Endothelial cell of umbilical vein (primary cell): ENCODE data around the gene KCNE3. TPM values are rescaled to one million over a fixed set of nuclear protein-coding genes. Genes with fewer than 3 reads are reported as not detected.

ENCODE experiments used
- BruUV-seq: library from RNA; stranded (reverse); fragments of 400-500 nt; replicated peaks from 2 replicates; lab custom pipeline; 2021; lab: Mats Ljungman, UMichigan
- CTCF ChIA-PET: fragments of 300-600, 350-600 bp; sonication (Branson Sonifier 250); formaldehyde crosslinking; loops from one replicate; lab custom pipeline; 2021; ENCODE audit warnings: antibody characterized with exemption, inconsistent platforms; lab: Charles Lee
- POLR2A ChIA-PET: fragments of 300-600, 350-600 bp; sonication (Branson Sonifier 250); formaldehyde crosslinking; loops from one replicate; lab custom pipeline; 2021; ENCODE audit warnings: antibody characterized with exemption, inconsistent platforms; lab: Charles Lee
- DNase-seq: peaks from one replicate; pipeline ENCODE4 v3.0.0-alpha.2; 2011; ENCODE audit warnings: low read depth, low spot score
- FAIRE-seq: peaks from 2 replicates; lab custom pipeline; 2011; peaks lifted over from hg19 to GRCh38; lab: Jason Lieb, UNC
- H2AFZ ChIP-seq: 2 replicates; pipeline ENCODE4 v1.6.0; 2012; ENCODE audit warnings: low read depth, low read length, control low read depth, inconsistent platforms
- H3K27ac ChIP-seq: 2 replicates; pipeline ENCODE4 v1.5.1; 2011; ENCODE audit warnings: low read depth, mild to moderate bottlenecking, control low read depth, low read length, moderate library complexity; ENCODE audit not compliant: insufficient read depth
- H3K27me3 ChIP-seq, 2 experiments: 2 replicates each; pipeline versions ENCODE4 v1.6.0 to v1.6.1; 2011; ENCODE audit warnings: low read length in 2 of 2, mixed read lengths in 1 of 2; ENCODE audit not compliant: control insufficient read depth in 2 of 2, insufficient read depth in 2 of 2
- H3K36me3 ChIP-seq, 2 experiments: 2 replicates in 1 of 2; 3 replicates in 1 of 2; pipeline ENCODE4 v1.5.1; 2011; ENCODE audit warnings: low read length in 2 of 2, mild to moderate bottlenecking in 1 of 2, moderate library complexity in 1 of 2; ENCODE audit not compliant: control insufficient read depth in 2 of 2, insufficient read depth in 2 of 2; ENCODE audit errors: extremely low read depth in 1 of 2
- H3K4me1 ChIP-seq: 3 replicates; pipeline ENCODE4 v1.5.1; 2011; ENCODE audit warnings: mild to moderate bottlenecking, low read length; ENCODE audit not compliant: control insufficient read depth, insufficient read depth; ENCODE audit errors: extremely low read depth
- H3K4me2 ChIP-seq: 2 replicates; pipeline ENCODE4 v1.6.1; 2011; ENCODE audit warnings: low read length, control low read depth, mixed read lengths; ENCODE audit not compliant: insufficient read depth
- H3K4me3 ChIP-seq, 3 experiments: fragments of 200-600 bp in 1 of 3; sonication (generic), shearing (Covaris generic) in 1 of 3; replicated peaks in 1 of 3; 2 replicates each; pipeline ENCODE4 v1.5.1; 2011 to 2016; ENCODE audit warnings: control low read depth in 3 of 3, low read length in 3 of 3, mild to moderate bottlenecking in 2 of 3, inconsistent platforms in 1 of 3, low read depth in 1 of 3, moderate library complexity in 1 of 3; ENCODE audit not compliant: insufficient read depth in 1 of 3
- H3K79me2 ChIP-seq: 2 replicates; pipeline ENCODE4 v1.6.0; 2012; ENCODE audit warnings: low read length, inconsistent platforms; ENCODE audit not compliant: control insufficient read depth, insufficient read depth
- H3K9ac ChIP-seq: replicated peaks from 2 replicates; pipeline ENCODE3; 2011; ENCODE audit warnings: low read length, control low read depth; ENCODE audit not compliant: insufficient read depth; ENCODE audit errors: extremely low read depth
- H3K9me1 ChIP-seq: replicated peaks from 3 replicates; pipeline ENCODE4 v1.6.0; 2011; ENCODE audit warnings: mild to moderate bottlenecking, low read length; ENCODE audit not compliant: control insufficient read depth, insufficient read depth; ENCODE audit errors: extremely low read depth
- H3K9me3 ChIP-seq: replicated peaks from 2 replicates; pipeline ENCODE4 v1.5.1; 2012; ENCODE audit warnings: low read length, inconsistent platforms; ENCODE audit not compliant: control insufficient read depth, insufficient read depth
- H4K20me1 ChIP-seq: replicated peaks from 2 replicates; pipeline ENCODE3; 2011; ENCODE audit warnings: mild to moderate bottlenecking, low read length; ENCODE audit not compliant: control insufficient read depth, insufficient read depth; ENCODE audit errors: extremely low read depth
- EZH2 ChIP-seq: IDR thresholded peaks from 2 replicates; pipeline ENCODE4 v1.6.1; 2012; ENCODE audit warnings: borderline replicate concordance, low read depth, mild to moderate bottlenecking, moderate library complexity, low read length, inconsistent platforms; ENCODE audit not compliant: severe bottlenecking
- FOS ChIP-seq: IDR thresholded peaks from 2 replicates; pipeline ENCODE4 v1.6.1; 2011; ENCODE audit warnings: mild to moderate bottlenecking, low read length, moderate library complexity, borderline replicate concordance; ENCODE audit not compliant: insufficient read depth
- GATA2 ChIP-seq: IDR thresholded peaks from 2 replicates; pipeline ENCODE4 v1.7.0; 2011; ENCODE audit warnings: low read depth, mild to moderate bottlenecking, moderate library complexity, mixed read lengths, low read length; ENCODE audit not compliant: insufficient read length, insufficient read depth
- JUN ChIP-seq: IDR thresholded peaks from 2 replicates; pipeline ENCODE4 v1.6.1; 2011; ENCODE audit warnings: borderline replicate concordance, low read depth; ENCODE audit not compliant: insufficient read length, insufficient read depth
- MYC ChIP-seq: IDR thresholded peaks from one replicate; pipeline ENCODE4 v1.6.1; 2011; ENCODE audit warnings: mild to moderate bottlenecking, low read depth, low read length
- POLR2A ChIP-seq: IDR thresholded peaks from 2 replicates; pipeline ENCODE4 v1.6.1; 2012; ENCODE audit warnings: low read depth, mild to moderate bottlenecking, control low read depth, low read length
- POLR2AphosphoS5 ChIP-seq: IDR thresholded peaks from 2 replicates; pipeline ENCODE4 v1.6.1; 2012; ENCODE audit warnings: low read depth, mild to moderate bottlenecking, control low read depth, low read length, moderate library complexity; ENCODE audit not compliant: insufficient read depth
- dilution Hi-C: fragments of 300-500 bp; cut with MboI; formaldehyde crosslinking; loops from one replicate; pipeline ENCODE4 v1.15.0; 2019; ENCODE audit warnings: low sequenced_read_pairs; ENCODE audit not compliant: extremely low pct_ligation_motif_present
- intact Hi-C: fragments of 100-400 bp; cut with micrococcal nuclease; formaldehyde crosslinking; loops from one replicate; pipeline ENCODE4 v1.10.0; 2022
- polyA plus RNA-seq, 4 experiments: library from polyadenylated mRNA; depleted of rRNA in 3 of 4; stranded (reverse) in 3 of 4; unstranded in 1 of 4; fragments of >200 nt; gene quantifications; 2 replicates each; pipeline versions ENCODE4 v1.2.1 to v1.2.3, GENCODE V29; 2011 to 2012; ENCODE audit warnings: missing spikeins in 1 of 4
- total RNA-seq: library from RNA; stranded (reverse); gene quantifications from 2 replicates; pipeline ENCODE4 v1.2.3, GENCODE V29; 2021
- TF ChIP-seq, protein P1 (sequence below), 2 donors: IDR thresholded peaks; 1 replicate in 1 of 2; 2 replicates in 1 of 2; pipeline ENCODE4 v1.5.1; 2011; ENCODE audit warnings: low read length in 2 of 2, mild to moderate bottlenecking in 2 of 2, moderate library complexity in 2 of 2, control low read depth in 1 of 2, inconsistent platforms in 1 of 2, low read depth in 1 of 2; ENCODE audit not compliant: insufficient read depth in 1 of 2; ENCODE audit errors: extremely low read depth in 1 of 2
- TF ChIP-seq, protein P2 (sequence below): IDR thresholded peaks from 2 replicates; pipeline ENCODE4 v1.6.1; 2011; ENCODE audit not compliant: insufficient read depth, insufficient read length

The KCNE3 gene
- total and polyA plus RNA-seq, 2 donors (not counting 3 experiments of a cell fraction or from before 2014, with no cell fraction given) = 0.97 to 2.2 TPM

DNA sequence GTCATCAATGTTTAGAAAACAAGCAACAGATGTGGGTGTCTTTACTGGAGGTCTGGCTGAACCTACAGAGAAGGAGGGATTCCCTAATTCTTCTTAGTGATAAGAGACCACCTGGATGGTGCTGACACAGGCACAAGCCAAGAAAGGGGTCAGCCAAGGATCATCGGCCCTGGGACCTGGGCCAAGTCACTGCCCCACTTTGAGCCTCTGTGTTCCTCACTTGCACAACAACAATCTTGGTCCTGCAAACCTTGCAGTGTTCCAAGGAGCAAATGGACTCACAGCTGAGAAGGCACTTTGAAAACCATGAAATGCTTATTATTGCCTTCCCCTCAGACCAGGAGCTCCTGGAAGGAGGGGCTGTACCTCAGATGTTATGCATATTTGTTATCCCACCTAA lies 7.0 kb upstream of the KCNE3 start:
- peaks cover 0 to 6% of the 10 kb centered on the region in 2 experiments for H3K27me3 ChIP-seq

More for the DNA sequence above, 7.0 kb upstream of the KCNE3 start:
- H3K4me3 ChIP-seq = no peak overlapping the region
- H3K79me2 ChIP-seq = no peaks in the 10 kb centered on the region
- no peaks in the 10 kb centered on the region for H3K9me1 ChIP-seq
- DNase-seq (no peak), FAIRE-seq (no peak)
- BruUV-seq = no TSS peak
- H4K20me1 ChIP-seq = no peaks in the 10 kb centered on the region
- POLR2A ChIA-PET = no interaction called here
- no peaks in the 10 kb centered on the region for H3K36me3 ChIP-seq
- H3K9ac ChIP-seq = no peak overlapping the region
- dilution Hi-C loops = loop anchor here (10.0 kb wide), 1 partner anchor 400 kb away; no protein-coding TSS in a partner anchor
- no peak overlapping the region for H2AFZ ChIP-seq
- CTCF ChIA-PET = interaction anchor here (1.0 to 1.4 kb wide), 3 partner anchors 11 to 97 kb away, joined by 3 read pairs; no protein-coding TSS in a partner anchor
- intact Hi-C loops = no loop called here
- H3K4me2 ChIP-seq = no peak overlapping the region
- no peak overlapping the region for H3K27ac ChIP-seq
- no peaks in the 10 kb centered on the region for H3K9me3 ChIP-seq
- no peak for TF ChIP-seq POLR2A
- TF ChIP-seq EZH2 = no peak
- TF ChIP-seq, protein P1, sequence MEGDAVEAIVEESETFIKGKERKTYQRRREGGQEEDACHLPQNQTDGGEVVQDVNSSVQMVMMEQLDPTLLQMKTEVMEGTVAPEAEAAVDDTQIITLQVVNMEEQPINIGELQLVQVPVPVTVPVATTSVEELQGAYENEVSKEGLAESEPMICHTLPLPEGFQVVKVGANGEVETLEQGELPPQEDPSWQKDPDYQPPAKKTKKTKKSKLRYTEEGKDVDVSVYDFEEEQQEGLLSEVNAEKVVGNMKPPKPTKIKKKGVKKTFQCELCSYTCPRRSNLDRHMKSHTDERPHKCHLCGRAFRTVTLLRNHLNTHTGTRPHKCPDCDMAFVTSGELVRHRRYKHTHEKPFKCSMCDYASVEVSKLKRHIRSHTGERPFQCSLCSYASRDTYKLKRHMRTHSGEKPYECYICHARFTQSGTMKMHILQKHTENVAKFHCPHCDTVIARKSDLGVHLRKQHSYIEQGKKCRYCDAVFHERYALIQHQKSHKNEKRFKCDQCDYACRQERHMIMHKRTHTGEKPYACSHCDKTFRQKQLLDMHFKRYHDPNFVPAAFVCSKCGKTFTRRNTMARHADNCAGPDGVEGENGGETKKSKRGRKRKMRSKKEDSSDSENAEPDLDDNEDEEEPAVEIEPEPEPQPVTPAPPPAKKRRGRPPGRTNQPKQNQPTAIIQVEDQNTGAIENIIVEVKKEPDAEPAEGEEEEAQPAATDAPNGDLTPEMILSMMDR (IDR thresholded peaks at IDR 0.05; ENCODE audit: extremely low read depth in 1 of 2, insufficient read depth in 1 of 2, low read depth in 1 of 2, low read length in 2 of 2) = no peak
- TF ChIP-seq JUN = no peak
- no peak for TF ChIP-seq FOS
- TF ChIP-seq, protein P2, sequence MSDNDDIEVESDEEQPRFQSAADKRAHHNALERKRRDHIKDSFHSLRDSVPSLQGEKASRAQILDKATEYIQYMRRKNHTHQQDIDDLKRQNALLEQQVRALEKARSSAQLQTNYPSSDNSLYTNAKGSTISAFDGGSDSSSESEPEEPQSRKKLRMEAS = no peak
- TF ChIP-seq MYC = no peak
- TF ChIP-seq GATA2 = no peak
- no peak for TF ChIP-seq POLR2AphosphoS5
- peaks cover 3% of the 10 kb centered on the region for H3K4me1 ChIP-seq
